Measurements from ENCODE around the gene OR13F1. TPM values are rescaled to one million over a fixed set of nuclear protein-coding genes. Genes with fewer than 3 reads are reported as not detected.

OR13F1 gene
- total RNA-seq, 1 experiment from 2014 or later: not detected

DNA sequence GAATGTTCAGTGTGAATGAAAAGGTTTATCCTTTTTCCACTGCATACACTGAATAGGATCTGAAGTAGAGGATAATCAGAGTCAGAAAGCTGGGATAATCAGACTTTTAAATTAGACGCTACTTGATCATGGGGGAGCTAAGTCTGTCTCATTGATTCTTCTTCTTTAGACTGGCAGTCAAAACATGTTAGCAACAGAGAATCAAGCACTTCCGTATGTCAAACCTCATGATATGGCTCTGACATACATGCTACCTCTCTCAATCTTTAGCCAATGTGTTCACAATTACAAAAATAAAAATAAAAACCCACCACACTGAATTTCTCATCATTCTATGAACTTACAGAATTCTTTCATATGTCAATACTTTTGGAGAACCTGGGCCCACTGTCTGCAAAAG, 19.0 kb upstream of the OR13F1 start:
- Histone ChIP-seq H3T11ph (ENCODE audit: low read length) (no peak overlapping the region), H2BK20ac (ENCODE audit: low read depth, low read length, poor library complexity, severe bottlenecking) (no peak overlapping the region), H3K18ac (ENCODE audit: insufficient read length, low read depth, low read length) (no peak overlapping the region), H2BK120ac (ENCODE audit: low read depth, low read length, poor library complexity, severe bottlenecking) (no peak overlapping the region), H3K4ac (ENCODE audit: low read depth, low read length) (no peak overlapping the region), H2AFZ (ENCODE audit: low read length) (no peak overlapping the region), H3K14ac (ENCODE audit: insufficient read depth, low read length) (no peak overlapping the region), H2BK15ac (ENCODE audit: low read depth, low read length) (no peak overlapping the region), H4K20me1 (ENCODE audit: control insufficient read depth, insufficient read depth, insufficient read length) (no peaks in the 10 kb centered on the region), H4K91ac (ENCODE audit: insufficient read length, low read depth, low read length) (no peak overlapping the region), H2BK12ac (ENCODE audit: insufficient read length, low read depth, low read length) (no peak overlapping the region), H3K4me1 (ENCODE audit: insufficient read depth, low read length) (no peaks in the 10 kb centered on the region), H3K79me2 (ENCODE audit: insufficient read depth, low read length) (no peaks in the 10 kb centered on the region), H2AK5ac (ENCODE audit: insufficient read length, low read length) (no peak overlapping the region), H3K23me2 (ENCODE audit: insufficient read length, low read depth, low read length, poor library complexity, severe bottlenecking) (no peaks in the 10 kb centered on the region), H3K27me3 (ENCODE audit: insufficient read depth, low read length) (no peaks in the 10 kb centered on the region), H4K5ac (ENCODE audit: insufficient read length, low read depth, low read length) (no peak overlapping the region), H3K23ac (ENCODE audit: insufficient read length, low read depth, low read length) (no peak overlapping the region), H4K8ac (replicated peaks; ENCODE audit: insufficient read length, low read depth, low read length) (no peak overlapping the region), H3K4me2 (ENCODE audit: insufficient read depth, insufficient read length, low read length) (no peak overlapping the region), H3K56ac (ENCODE audit: insufficient read length, low read depth, low read length) (no peak overlapping the region), H3K79me1 (ENCODE audit: insufficient read depth, low read depth, low read length, poor library complexity, severe bottlenecking) (no peaks in the 10 kb centered on the region), H3K9me3 (ENCODE audit: control insufficient read depth, low read depth, low read length) (no peaks in the 10 kb centered on the region), H3K27ac (ENCODE audit: insufficient read length, low read depth, low read length) (no peak overlapping the region), H3K9ac (ENCODE audit: extremely low read depth, insufficient read length, low read length) (no peak overlapping the region), H2BK5ac (ENCODE audit: insufficient read length, low read length) (no peak overlapping the region)
- DNase-seq: no peak
- peaks cover 0 to 4% of the 10 kb centered on the region in 2 experiments; a peak in 3 of 5 replicates for H3K9me3 Mint-ChIP-seq
- no peak overlapping the region for H3K4me3 Mint-ChIP-seq
- no peaks in the 10 kb centered on the region for H3K27me3 Mint-ChIP-seq (ENCODE audit: low read depth)
- WGBS (ENCODE audit: extremely low coverage, insufficient read length, low lambda C conversion rate): no CpG with 5 or more reads among the region's 2 CpGs
- H3K27ac Mint-ChIP-seq: no peak overlapping the region
- H3K4me1 Mint-ChIP-seq: no peaks in the 10 kb centered on the region
- TF ChIP-seq, protein P1, sequence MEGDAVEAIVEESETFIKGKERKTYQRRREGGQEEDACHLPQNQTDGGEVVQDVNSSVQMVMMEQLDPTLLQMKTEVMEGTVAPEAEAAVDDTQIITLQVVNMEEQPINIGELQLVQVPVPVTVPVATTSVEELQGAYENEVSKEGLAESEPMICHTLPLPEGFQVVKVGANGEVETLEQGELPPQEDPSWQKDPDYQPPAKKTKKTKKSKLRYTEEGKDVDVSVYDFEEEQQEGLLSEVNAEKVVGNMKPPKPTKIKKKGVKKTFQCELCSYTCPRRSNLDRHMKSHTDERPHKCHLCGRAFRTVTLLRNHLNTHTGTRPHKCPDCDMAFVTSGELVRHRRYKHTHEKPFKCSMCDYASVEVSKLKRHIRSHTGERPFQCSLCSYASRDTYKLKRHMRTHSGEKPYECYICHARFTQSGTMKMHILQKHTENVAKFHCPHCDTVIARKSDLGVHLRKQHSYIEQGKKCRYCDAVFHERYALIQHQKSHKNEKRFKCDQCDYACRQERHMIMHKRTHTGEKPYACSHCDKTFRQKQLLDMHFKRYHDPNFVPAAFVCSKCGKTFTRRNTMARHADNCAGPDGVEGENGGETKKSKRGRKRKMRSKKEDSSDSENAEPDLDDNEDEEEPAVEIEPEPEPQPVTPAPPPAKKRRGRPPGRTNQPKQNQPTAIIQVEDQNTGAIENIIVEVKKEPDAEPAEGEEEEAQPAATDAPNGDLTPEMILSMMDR (conservative IDR thresholded peaks at IDR 0.05): no peak
- peaks cover 0 to 4% (median 0%) of the 10 kb centered on the region in 3 experiments; a peak in 2 of 7 replicates for H3K36me3 Mint-ChIP-seq (ENCODE audit: insufficient read depth in 1 of 3, low read depth in 3 of 3)
